NCI-H526 treated with DMSO at 0.1 percent for 48 hours (cell line): ENCODE data around the gene C12orf57.
A peak's percentile ranks its signal among the peaks of the same experiment; 100 is the strongest.
"Not testable (repeated sequence)": the region's sequence is repeated elsewhere in the genome, so short reads cannot be mapped to it uniquely, and the experiment has no call there.

Experiments used
- DNase-seq: peaks from one replicate; lab custom pipeline; 2025; lab: John Stamatoyannopoulos, UW

The C12orf57 gene, protein sequence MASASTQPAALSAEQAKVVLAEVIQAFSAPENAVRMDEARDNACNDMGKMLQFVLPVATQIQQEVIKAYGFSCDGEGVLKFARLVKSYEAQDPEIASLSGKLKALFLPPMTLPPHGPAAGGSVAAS

DNA sequence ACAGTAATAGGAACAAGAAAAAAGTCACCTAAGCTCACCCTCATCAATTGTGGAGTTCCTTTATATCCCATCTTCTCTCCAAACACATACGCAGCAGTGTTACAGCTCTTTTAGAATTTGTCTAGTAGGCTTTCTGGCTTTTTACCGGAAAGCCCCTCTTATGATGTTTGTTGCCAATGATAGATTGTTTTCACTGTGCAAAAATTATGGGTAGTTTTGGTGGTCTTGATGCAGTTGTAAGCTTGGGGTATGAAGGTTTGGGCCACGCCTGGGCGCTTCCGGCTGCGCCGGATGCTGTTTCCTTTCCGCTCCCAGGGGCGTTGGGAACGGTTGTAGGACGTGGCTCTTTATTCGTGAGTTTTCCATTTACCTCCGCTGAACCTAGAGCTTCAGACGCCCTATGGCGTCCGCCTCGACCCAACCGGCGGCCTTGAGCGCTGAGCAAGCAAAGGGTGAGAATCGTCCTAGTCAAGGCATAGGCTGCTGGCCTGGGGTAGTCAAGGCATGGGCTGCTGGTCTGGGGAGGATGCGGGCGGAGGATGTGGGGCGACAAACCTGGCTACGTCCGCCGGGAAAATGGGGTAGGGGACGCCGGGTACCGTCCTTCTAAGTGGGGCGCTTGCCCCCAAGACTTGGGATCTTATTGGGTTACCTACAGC, at the start of gene C12orf57, which contains the start of gene RNU7-1:
C12orf57 (plus strand) TSS at position 301 of the 659 bp plus-strand sequence; CDS start at position 401, 100 bp downstream.
RNU7-1 (plus strand) TSS at position 95 of the 659 bp plus-strand sequence.
- peak; percentile 93 for DNase-seq

DNA sequence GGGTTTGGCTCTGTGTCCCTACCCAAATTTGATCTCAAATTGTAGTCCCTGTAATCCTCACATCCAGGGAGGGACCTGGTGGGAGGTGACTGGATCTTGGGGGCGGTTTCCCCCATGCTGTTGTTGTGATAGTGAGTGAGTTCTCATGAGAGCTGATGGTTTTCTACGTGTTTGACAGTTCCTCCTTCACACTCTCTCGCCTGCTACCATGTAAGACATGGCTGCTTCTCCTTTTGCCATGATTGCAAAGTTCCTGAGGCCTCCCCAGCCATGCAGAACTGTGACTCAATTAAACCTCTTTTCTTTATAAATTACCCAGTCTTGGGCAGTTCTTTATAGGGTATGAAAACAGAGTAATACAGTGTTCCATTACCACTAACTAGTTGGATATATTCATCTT, 49.5 kb upstream of the C12orf57 start:
- no peak for DNase-seq

DNA sequence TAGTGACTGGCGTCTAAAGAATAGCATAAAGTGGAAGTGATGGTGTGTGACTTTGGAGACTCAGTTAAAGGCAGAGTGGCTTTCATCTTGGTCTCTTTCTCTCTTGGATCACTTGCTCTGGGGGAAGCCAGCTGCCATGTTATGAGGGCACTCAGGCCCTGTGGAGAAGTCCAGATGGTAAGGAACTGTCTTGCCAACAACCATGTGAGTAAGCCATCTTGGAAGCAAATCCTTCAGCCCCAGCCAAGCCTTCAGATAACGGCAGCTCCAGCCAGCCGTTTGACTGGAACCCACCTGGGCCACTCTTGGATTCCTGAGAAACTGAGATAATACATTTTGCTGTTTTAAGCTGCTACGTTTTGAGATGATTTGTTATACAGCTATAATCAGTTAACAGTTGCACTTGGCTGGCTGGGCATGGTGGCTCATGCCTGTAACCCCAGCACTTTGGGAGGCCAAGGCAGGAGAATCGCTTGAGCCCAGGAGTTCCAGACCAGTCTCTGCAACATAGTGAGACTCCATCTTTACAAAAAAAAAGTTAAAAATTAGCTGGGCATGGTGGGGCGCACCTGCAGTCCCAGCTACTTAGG, 46.9 kb upstream of the C12orf57 start:
- no peak for DNase-seq

DNA sequence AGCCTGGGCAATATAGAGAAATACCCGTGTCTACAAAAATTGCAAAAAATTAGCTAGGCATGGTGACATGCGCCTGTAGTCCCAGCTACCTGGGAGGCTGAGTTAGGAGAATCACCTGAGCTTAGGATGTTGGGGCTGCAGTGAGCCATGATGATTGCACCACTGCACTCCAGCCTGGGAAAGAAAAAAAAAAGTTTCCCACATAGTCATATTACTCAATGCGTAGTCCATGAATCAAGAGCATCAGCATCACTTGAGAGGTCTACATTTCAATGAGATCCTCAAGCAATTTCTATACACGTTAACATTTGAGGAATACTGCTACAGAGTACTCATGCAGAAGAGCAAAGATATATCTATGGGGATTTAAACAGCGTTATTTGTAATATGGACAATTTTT, 44.4 kb upstream of the C12orf57 start:
- DNase-seq: no peak

DNA sequence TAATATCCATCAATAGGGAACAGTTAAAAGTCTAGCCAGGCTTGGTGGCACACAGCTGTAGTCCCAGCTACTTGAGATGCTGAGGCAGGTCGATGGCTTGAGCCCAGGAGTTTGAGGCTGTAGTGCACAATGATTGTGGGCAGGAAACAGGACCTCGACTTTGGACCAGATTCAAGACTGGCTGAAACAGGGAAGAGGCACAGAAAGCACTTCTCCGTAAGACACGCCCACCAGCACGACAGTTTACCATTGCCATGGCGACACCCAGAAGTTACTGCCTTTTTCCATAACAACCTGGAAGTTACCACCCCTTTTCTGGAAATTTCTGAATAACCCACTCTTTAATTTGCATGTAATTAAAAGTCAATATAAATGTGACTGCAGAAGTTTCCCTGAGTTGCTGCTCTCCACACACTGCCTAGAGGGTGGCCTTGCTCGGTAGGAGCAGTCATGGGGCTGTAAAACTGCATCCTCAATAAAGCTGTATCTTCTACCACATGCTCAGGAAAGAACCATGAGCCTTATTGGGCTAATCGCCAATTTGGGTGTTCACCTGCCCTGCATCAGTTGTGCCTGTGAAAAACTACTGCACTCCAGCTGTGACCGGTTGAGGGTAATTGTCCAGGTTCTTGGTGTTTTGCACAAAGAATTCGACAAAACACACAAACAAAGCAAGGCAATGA, 43.8 kb upstream of the C12orf57 start:
- no peak for DNase-seq

DNA sequence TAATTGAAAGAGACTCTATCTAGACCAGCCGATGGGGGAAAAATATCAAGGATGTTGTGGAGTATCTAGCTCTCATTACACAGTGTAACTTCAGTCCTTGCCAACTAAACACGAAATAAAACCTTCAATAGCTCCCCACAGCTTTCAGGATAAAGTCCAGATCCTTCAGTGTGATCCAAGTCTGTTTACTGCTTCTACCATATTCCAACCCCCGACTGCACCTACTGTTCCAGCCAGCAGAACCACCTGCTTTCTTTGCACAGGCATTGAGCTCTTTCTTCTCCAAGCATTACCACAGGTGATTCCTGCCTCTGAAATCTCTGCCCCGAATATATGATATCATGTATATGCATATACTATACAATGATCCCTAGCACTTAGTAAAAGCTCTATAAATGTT, 41.4 kb upstream of the C12orf57 start:
- DNase-seq: no peak

DNA sequence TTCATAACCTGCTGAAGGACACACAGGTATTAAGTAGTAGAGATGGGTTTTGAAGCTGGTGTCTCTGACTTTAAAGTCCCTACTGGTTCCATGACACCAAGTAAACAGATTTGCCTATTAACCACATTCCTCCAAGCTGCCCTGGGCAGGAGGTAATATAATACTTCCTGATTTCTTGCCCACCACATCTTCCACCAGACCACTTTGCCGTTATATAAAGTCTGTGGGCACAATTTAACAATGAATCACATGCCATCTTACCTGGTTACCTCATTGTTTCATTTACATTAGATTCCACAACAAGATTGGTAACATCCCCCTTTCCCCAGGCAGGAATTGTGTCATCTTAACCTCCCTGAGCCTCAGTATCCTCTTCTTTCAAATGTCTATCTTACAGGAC, 40.1 kb upstream of the C12orf57 start:
- no peak for DNase-seq

DNA sequence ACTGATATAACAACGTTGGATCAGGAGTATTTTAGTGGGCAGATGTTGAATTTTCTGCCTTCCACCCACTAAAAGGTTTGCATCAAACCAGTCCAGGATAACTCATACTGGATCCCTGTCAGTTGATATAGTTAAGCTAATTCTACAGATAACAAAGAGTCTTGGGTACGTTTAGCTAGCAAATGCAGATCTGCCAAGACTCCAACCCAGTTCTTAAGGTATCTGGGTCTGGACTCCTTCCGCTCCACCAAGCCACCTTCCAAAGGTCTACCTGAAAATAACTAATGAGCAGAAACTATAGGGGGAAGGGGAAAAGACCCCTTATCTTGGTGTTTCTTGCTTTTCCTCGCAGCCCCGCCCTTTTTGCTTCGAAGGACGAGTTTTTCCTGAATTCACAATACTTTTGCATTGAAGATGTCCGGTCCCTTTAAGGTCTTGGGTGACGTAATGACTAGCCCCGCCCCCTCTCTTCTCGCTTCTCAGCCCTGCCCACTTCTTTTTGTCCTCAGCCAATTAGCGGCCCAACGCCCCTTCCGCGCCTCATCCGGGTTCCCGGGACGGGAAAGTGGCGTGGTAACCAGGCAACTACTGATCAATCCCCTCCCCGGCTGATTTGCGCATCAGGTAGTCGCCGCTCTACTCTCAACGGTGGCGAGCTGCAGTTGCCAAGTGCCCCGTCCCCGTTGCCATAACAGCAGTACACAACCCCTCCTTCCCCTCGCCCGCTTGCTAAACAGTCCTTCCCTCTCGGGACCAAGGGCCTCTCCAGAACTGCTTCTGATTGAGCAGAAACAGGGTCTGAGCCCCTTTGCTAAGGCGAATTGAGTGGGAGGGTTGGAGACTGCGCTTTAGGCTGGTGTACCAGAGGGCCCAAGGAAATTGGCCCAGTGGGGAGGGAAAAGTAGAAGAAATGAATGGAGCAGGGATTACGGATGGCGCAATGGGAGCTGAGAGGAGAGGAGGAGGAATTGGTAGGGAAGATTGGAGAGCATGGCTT, 39.2 kb upstream of the C12orf57 start, which contains the start of gene LRRC23:
LRRC23 (plus strand) TSS at position 543 of the 997 bp plus-strand sequence. CDS start 812 bp downstream, outside the sequence.
- peak; percentile 94 for DNase-seq

DNA sequence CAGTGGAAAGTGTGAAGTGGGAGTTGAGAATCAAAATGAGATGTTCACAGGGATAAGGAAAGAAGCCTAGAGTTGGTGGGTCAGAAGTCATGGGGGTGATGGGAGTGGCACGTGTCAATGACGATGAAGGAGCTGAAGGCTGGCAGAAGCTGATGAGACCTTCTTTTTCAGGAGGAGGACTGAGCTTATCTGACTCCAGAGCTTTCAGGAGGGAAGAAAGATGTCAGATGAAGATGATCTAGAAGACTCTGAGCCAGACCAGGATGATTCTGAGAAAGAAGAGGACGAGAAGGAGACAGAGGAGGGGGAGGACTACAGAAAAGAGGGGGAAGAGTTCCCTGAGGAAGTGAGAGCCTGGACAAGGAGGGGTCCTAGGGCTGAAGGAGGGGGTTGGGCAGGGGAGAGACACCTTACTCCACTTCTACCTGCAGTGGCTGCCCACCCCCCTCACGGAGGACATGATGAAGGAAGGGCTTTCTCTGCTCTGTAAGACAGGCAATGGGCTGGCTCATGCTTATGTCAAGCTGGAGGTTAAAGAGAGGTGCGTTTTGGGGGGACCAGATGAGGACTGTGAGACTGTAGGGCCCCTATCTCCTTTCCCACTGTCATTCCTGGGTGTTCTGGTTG, 38.3 kb upstream of the C12orf57 start:
- DNase-seq: no peak

DNA sequence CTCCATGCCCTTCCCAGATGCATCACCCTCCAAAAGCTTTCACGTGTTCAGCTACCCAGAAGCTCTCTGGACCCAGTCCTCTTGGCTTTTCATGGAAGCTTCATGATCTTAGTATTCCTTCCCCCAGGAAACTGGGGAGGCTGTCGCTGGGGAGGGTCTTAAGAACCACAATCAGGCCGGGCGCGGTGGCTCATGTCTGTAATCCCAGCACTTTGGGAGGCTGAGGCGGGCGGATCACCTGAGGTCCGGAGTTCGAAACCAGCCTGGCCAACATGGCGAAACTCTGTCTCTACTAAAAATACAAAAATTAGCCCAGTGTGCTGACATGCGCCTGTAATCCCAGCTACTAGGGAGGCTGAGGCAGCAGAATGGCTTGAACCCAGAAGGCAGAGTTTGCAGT, 35.7 kb upstream of the C12orf57 start:
- not testable (repeated sequence) for DNase-seq

DNA sequence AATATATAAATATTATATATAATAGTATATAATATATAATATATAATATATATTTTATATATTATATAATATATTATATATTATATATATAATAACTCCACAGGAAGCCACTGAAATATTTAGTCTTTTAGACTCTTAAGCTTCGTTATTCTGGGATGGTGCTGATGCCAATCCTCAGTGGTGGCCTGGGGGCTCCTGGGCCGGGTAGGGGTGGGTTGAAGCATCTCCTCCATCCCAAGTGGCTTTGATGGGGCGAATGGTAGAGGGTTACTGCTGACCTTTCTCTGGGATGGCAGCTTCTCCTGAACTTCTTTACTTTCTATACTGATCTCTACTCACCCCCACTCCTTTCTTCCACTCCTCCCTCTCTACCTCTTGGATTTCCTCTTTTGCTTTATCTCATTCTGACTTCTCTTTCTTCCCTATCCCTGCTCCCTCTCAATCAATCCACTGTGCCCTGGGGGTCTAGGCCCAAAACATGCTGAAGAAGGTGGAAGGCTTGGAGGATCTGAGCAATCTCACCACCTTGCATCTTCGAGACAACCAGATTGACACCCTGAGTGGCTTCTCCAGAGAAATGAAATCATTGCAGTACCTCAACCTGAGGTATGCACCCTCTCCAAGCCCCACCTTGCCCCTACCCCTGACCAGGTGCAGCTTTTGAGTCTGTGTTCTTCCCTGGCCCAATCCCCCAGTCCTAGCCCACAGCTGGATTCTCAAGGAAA, 34.2 kb upstream of the C12orf57 start:
- DNase-seq: no peak

DNA sequence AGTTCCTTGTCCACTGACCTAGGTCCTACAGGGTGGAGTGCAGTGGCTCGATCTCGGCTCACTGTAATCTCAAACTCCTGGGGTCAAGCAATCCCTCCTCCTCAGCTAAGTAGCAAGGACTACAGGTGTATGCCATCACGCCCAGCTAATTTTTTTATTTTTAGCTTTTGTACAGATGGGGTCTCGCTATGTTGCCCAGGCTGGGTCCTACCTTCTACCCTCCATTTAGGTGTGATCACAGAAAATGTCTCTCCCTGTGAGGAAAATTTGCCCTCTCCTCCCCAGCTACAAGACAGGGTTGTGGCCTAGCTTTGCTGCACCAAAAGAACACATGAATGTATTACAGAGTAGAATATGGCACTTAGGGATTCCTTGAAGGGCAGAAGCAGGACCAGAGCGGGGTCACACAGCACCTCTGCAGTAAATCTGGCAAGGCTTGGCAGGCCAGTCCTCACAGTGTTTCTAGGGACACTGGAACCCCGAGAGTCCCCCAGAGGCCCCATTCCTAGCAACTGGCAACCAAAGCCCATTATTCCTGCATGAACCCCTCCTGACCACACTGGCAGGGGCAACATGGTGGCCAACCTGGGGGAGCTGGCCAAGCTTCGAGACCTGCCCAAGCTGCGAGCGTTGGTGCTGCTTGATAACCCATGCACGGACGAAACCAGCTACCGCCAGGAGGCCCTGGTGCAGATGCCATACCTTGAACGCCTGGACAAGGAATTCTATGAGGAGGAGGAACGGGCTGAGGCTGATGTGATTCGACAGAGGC, 31.5 kb upstream of the C12orf57 start:
- no peak for DNase-seq

DNA sequence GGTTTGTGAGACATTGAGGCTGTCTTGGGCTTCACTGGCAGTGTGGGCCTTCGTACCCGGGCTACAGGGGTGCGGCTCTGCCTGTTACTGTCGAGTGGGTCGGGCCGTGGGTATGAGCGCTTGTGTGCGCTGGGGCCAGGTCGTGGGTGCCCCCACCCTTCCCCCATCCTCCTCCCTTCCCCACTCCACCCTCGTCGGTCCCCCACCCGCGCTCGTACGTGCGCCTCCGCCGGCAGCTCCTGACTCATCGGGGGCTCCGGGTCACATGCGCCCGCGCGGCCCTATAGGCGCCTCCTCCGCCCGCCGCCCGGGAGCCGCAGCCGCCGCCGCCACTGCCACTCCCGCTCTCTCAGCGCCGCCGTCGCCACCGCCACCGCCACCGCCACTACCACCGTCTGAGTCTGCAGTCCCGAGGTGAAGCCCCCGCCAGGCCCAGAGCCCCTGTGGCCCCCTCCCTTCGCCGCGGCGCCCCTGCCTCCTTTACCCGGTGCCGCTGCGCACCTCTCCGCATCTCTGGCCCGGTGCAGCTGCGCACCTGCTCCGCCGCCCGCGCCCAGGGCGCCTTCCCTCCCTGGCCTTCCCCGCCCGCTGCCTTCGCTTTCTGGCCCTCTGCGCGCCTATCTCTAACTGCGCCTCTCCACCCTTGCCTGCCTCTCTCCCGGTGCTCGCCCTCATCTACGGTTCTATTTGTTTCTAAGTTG, 29.4 kb upstream of the C12orf57 start, which contains the start of gene ENO2:
ENO2 (plus strand) TSS at position 335 of the 701 bp plus-strand sequence. CDS start 1,253 bp downstream, outside the sequence.
- DNase-seq: peak; percentile 52

DNA sequence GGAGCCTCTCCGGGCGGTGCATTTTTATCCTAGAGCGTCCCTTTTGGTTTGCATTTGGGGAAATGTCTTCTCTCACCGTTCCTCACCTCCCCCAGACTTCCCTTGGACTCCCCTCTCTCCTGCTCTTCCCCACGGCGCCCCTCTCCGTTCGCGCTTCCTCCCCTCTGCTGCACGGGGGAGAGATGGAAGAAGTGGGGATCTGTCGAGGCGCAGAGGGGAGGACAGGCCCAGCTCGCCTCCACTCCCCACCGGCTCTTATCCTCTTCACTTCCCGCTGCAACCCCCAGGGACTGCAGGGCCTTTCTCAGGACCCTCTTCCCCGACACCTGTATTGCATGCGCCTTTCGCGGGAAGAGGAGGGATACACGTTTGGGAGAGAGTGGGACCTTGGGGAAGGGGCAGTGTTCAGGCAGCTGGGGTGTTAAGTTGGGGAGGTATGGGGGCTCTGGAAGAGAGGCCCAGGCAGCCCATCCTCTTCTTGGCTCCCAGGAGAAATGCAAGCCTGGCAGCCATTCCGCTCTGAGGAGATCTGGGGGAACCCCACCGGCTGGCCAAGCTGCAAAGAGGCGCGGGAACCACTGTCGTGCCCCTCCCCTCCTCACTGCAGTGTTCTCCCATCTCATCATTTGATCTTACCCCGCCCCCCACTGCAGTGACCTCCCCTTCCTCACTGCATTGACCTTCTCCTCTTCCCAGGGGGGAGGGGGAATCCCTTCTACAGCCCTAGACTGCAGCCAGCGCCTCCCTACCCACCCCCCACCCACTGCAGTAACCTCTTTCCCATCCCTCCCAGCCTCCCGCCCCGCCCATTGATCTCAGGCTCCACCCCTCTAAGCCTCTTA, 28.7 kb upstream of the C12orf57 start:
- DNase-seq: no peak

DNA sequence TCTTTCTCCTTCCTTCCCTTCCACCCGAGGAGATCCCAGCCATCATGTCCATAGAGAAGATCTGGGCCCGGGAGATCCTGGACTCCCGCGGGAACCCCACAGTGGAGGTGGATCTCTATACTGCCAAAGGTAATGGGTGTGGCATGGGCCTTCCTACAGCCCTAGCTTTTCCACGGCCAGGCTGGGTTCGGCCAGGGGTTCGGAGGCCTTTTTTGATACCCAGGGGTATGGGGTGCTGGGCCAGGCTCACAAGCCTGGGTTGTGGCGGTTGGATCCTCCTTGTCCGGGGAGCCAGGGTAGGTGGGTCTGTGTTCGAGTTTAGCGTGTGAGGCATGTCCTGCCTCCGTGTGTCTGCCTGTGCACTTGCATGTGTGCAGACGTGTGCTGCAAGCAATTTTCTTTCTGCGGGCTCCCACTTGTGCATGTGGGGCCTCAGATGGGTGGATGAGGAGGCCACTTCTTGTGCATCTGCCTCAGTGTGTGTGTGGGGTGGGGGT, 28.0 kb upstream of the C12orf57 start:
- DNase-seq: no peak

DNA sequence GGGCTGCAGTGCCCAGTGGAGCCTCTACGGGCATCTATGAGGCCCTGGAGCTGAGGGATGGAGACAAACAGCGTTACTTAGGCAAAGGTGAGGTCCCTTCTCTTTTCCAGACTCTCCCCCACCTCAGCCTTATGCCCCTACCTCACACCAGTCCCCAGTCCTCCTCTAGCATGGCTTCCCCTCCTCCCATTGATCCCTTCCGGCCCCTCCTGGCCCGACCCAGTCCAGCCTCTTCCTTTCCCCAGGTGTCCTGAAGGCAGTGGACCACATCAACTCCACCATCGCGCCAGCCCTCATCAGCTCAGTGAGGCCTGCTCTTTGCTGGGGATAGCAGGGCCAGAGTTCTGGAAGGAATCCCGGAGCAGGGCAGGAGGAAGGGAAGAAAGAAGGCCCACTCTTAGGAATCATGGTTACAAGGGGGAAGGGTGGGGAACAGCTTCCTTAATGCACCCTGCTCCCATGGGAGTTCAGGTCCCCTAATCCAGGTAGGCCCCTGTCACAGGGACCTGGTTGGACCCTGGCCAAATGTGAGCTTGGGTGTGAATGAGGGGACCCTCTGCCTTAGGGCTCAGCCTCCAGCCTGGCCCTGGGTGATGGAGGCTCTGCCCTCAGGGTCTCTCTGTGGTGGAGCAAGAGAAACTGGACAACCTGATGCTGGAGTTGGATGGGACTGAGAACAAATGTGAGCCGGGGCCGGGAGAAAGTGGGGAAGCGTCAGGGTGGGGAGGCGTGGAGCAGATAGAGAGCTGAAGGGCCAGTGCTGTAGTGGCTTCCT, 27.2 kb upstream of the C12orf57 start:
- DNase-seq: no peak
